GM12892 (cell line): Measurements from ENCODE around the gene LIN54.
"Not testable (repeated sequence)": the region's sequence is repeated elsewhere in the genome, so short reads cannot be mapped to it uniquely, and the experiment has no call there.

Source experiments
- DNase-seq: peaks from one replicate; pipeline ENCODE4 v3.0.0; 2011; ENCODE audit not compliant: insufficient read length
- FAIRE-seq: peaks from 2 replicates; lab custom pipeline; 2011; peaks lifted over from hg19 to GRCh38; lab: Jason Lieb, UNC
- POLR2A ChIP-seq: IDR thresholded peaks from 2 replicates; pipeline ENCODE4 v1.6.1; 2011; ENCODE audit warnings: low read depth, low read length, control low read depth
- POLR2AphosphoS5 ChIP-seq: IDR thresholded peaks from 2 replicates; pipeline ENCODE4 v1.6.1; 2011; ENCODE audit warnings: low read depth, low read length, control low read depth
- TAF1 ChIP-seq: IDR thresholded peaks from 2 replicates; pipeline ENCODE4 v1.6.1; 2011; ENCODE audit warnings: low read depth, mild to moderate bottlenecking, control low read depth, low read length, borderline replicate concordance

Gene LIN54

DNA sequence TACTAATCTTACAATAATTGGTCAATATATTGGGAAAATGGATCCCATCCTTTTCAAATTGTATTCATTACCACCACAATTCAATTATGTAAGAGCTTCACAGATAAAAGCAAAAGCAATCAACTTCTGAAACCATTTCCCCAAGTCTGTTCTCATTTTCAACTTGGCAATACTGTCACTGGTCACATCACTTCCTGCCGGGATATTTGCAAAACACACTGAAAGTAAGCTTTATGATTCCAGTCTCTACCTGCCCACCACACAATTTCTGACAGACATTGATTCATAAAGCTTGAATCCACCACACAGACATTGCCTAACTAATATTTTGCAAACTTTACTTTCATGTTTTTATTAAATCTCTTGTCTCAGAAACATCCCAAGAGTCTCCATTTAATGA lies 53.6 kb downstream of the LIN54 start:
- DNase-seq = no peak
- TF ChIP-seq POLR2AphosphoS5 = no peak
- FAIRE-seq = peak; percentile 77

GRCh38 chr4:82954212-82954611 lies 56.4 kb downstream of the LIN54 start:
- no peak for DNase-seq
- TF ChIP-seq POLR2A = no peak
- no peak for TF ChIP-seq TAF1
- TF ChIP-seq POLR2AphosphoS5 = no peak
- no peak for FAIRE-seq

- FAIRE-seq (peak; percentile 24), DNase-seq (no peak)
- TF ChIP-seq TAF1 (no peak), POLR2A (no peak), POLR2AphosphoS5 (no peak)
Measured at GRCh38 chr4:82951196-82951595, 59.4 kb downstream of the LIN54 start.

- FAIRE-seq = no peak
- DNase-seq = no peak
- no peak for TF ChIP-seq POLR2A
- no peak for TF ChIP-seq POLR2AphosphoS5
- no peak for TF ChIP-seq TAF1
Measured at GRCh38 chr4:82948647-82949204, 61.9 kb downstream of the LIN54 start.

DNA sequence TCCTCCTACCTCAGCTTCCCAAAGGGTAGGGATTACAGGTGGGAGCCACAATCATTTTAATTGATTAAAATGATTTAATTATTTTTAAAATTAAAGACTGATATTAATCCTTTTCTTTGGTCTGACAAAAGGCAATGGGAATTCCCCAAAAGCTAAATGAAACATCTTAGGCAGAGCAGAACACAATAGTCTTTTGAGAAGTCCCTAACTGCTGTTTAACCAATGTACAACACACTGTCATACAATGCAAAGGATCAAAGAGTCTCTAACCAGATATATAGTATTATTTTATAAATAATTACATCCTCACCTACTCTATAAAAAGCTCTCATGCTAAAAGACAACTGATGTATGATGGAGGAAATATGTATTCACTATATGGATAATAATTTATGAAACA lies 63.1 kb downstream of the LIN54 start:
- no peak for FAIRE-seq

GRCh38 chr4:82939414-82939813 lies 71.2 kb downstream of the LIN54 start:
- no peak for FAIRE-seq
- TF ChIP-seq POLR2AphosphoS5 (no peak), TAF1 (no peak), POLR2A (no peak)
- DNase-seq = no peak

More for the DNA sequence above, 63.1 kb downstream of the LIN54 start:
- DNase-seq = no peak
- no peak for TF ChIP-seq POLR2A
- TF ChIP-seq POLR2AphosphoS5 = no peak
- TF ChIP-seq TAF1 = no peak

DNA sequence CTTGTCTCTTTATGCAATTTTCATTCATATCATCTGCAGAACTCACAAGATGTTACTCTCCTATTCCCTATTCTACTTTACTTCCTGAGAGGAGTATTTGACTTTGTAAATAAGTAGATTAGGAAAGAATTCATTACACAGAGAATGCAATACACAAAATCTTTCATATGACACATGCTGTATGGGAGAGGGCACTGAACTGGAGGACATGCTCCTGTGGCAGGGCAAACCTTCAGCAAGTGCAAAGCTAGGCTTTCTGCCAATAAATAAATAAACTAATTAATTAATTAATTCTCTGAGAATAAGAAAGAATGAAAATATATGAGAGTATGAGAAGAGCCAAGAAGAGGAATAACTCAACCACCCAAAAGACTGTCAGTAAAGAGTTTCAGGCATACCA lies 76.2 kb downstream of the LIN54 start:
- DNase-seq = no peak
- TF ChIP-seq POLR2AphosphoS5 = no peak
- no peak for TF ChIP-seq TAF1
- peak; percentile 27 for FAIRE-seq

DNA sequence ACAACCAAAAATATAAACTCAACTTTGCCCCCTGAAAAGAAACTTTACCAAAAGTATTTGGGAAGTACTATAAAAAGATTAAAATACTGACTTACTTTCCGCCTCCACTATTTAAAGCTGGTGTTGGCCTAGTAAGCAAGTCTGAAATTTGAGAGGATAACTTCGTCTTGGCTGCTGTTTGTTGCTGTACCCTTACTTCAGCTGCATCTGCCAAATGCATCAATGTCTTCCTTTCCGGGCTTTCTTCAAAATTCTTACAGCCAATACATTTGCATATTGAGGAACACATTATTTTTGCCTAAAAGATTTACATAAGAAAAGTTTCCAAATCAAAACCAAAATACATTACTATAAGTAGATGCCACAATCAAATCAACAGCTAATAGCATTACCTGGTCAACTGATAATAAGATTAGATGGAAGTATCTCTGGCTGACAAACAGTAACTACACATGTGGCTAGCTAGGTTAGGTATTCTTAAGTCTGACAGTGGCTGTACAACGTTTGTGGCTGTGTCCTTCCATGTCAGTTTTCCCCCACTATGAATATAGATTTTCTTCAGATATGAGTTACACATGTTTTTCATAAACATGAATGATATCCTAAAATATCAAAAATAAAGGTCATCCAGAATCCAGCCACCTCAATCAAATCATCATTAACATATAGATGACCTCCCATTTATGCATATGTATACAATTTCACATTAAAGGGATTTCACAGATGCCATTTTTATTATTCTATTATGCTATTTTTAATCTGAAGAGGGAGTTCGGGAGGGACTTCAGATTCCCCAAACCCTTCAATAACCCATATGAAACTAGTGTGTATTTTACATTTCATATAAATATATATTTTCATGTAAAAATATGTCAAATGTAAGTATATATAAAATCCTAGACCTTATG lies 79.5 kb downstream of the LIN54 start:
- TF ChIP-seq POLR2A (no peak), TAF1 (no peak), POLR2AphosphoS5 (no peak)
- peak; percentile 30 for FAIRE-seq
- no peak for DNase-seq

- DNase-seq (no peak), FAIRE-seq (no peak)
- TF ChIP-seq POLR2AphosphoS5 (no peak), POLR2A (no peak), TAF1 (no peak)
Measured at GRCh38 chr4:82921795-82922194, 88.8 kb downstream of the LIN54 start.

DNA sequence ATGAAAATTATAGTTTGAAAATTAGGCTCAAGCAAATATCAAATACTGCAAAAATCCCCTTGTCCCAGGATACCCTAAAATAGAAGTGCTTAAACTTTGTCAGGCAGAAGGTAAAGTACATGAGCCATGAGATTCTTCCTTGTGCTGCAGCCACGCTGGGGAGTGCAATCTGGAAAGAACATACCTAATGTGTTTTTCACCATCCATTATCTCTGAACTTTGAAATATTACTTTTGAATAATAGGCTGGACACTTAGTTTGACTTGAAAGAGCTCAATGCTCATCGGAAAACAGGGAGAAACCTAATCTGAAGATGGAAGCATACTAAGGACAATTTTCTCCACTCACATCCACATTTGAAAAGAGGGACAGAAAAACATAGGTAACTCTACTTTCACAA lies 91.2 kb downstream of the LIN54 start:
- no peak for DNase-seq
- TF ChIP-seq TAF1 (no peak), POLR2A (no peak), POLR2AphosphoS5 (no peak)
- no peak for FAIRE-seq

- no peak for TF ChIP-seq POLR2AphosphoS5
- no peak for TF ChIP-seq TAF1
- TF ChIP-seq POLR2A = no peak
- FAIRE-seq (no peak), DNase-seq (no peak)
Measured at GRCh38 chr4:82918091-82918490, 92.5 kb downstream of the LIN54 start.

DNA sequence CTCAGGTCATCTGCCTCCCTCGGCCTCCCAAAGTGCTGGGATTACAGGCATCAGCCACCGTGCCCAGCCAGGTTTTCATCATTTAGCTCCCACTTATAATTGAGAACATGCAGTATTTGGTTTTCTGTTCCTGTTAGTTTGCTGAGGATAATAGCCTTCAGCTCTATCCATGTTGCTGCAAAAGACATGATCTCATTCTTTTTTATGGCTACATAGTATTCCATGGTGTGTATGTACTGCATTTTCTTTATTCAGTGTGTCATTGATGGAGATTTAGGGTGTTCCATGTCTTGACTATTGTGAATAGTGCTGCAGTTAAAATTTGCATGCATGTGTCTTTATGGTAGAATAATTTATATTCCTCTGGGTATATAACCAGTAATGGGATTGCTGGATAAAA lies 96.7 kb downstream of the LIN54 start:
- FAIRE-seq, DNase-seq: not testable (repeated sequence)
